Right renal cortex interstitium (tissue), 3 donors: ENCODE results near the gene PRKAR1B. TPM values are rescaled to one million over a fixed set of nuclear protein-coding genes. Genes with fewer than 3 reads are reported as not detected.
"Not testable (repeated sequence)": the region's sequence is repeated elsewhere in the genome, so short reads cannot be mapped to it uniquely, and the experiment has no call there.

Experiments used
- DNase-seq, 3 donors: peaks; one replicate each; pipeline ENCODE4 v3.0.0-alpha.2; 2013; ENCODE audit warnings: low read depth in 3 of 3, low spot score in 2 of 3
- polyA plus RNA-seq, 3 donors: library from polyadenylated mRNA; unstranded; fragments of 120-200 nt; gene quantifications; one replicate each; pipeline ENCODE4 v1.2.1, GENCODE V29; 2013; ENCODE audit not compliant: insufficient read length in 3 of 3

The PRKAR1B gene
- polyA plus RNA-seq, 3 donors: 34.9 to 40.7 (median 38.4) TPM

- DNase-seq: no peak
These were observed 163.4 kb downstream of the PRKAR1B start for GRCh38 chr7:563629-564170.

DNA sequence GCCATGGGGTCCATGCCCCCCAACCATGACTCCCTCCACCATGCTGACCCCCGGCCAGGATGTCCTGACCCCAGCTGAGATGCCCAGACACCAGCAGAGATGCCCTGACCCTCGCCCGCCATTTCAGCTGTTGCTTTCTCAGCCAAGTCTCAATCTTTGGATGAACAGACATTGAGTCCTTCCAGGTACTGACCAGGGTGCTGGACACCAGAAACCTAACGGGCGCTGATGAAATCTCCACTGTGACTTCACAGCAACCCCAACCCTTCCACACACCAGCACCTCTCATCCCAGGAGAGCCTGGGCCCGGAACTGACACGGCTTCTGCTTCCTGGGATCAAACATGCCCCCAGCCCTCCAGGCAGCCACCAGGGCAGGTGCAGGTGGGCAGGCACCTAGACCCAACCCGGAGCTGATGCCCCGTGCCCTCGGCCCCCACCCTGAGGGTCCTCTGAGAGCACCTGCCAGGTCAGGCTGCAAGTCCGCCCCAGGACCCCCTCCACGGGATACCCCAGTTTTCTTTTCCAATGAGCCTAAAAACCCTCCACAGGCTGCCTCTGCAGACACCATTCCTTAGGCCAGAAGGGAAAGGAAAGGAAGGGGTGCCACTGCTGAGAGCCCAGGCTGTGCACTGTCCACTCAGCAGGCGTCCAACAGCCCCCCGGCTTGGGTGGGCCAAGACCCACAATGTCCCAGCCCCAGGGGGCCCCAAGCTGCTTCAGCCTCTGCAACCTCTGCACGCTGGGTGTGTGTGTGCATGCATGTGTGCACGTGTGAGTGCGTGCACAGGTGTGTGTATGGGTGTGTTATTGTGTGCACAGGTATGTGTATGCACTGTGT, 164.1 kb downstream of the PRKAR1B start:
- no peak for DNase-seq

DNA sequence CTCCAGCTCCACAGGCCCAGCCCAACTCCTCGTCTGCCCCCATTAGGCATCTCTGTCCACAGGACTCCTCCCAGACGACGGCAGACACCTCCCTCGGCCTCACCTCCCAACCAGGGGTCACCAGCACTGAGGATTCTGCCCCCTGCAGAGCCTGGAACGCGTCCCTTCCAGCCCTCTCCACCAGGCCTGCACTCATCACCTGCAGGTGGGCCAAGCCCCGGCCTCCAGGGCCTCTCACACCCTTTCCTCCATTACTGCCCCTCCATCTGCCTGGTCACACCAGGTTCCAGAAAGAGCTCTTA, 164.8 kb downstream of the PRKAR1B start:
- DNase-seq: no peak

GRCh38 chr7:561631-562373, 165.3 kb downstream of the PRKAR1B start:
- DNase-seq: no peak

DNA sequence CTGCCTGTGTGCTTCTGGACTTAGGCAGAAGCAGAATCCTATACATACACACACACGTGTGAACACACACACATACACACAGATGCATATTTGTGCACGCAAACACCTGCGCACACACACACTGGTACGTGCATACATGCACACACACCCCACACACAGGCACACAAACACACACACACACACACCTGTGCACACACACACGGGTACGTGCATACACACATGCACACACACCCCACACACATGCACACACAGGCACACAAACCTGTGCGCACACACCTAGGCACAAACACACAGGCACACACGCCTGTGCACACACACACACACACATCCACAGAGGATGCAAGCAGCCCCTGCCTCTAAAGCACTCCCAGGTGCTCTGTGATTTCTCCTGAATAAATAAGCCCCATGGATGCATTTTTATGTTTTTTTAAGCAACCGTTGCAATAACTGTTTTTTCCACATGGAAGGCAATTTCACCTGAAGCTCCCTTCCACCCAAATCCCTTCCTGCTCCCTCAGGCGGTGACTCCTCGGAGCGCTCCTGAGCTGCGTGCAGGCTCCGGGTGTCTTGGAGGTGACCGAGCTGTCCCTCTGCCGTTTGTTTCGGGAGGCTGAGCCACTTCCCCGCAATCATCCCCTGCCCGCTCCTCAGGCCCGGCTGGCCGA, 166.0 kb downstream of the PRKAR1B start:
- DNase-seq: no peak

- no peak for DNase-seq
These were observed 167.7 kb downstream of the PRKAR1B start for GRCh38 chr7:559396-559705.

- DNase-seq: no peak
These were observed 169.6 kb downstream of the PRKAR1B start for GRCh38 chr7:557558-557881.

DNA sequence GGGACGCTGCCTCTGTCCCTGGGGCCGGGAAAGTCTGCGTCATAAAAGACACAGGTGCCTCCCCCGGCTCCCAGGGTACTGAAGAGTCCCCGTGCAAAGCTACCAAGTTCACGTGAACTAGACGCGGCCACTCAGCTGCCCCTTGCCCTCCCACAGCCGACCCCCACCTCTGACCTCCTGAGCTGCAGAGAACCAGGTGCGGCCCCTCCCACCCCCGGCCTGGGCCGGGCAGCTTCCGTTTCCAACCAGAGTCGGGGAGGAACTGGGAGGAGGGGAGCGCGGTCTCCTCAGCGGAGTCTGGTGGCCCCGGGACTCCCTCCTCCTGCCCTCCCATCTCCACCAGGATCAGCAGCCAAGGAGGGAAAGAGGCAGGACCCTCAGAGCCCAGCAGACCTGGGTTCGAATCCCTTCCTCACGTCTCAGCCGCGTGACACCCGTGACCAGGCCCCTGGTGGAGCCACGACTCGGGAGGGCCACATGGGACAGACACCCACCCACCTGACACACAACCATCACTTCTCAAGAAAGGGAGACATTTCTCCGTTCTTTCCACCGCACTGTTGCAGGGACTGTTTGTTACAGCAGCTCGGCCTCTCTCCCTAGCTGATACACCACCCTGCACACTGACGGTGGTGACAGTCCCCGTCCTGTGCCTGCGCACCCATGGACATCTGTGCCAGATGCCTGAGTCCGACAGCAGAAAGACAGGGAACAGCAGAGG, 170.1 kb downstream of the PRKAR1B start:
- DNase-seq: no peak

GRCh38 chr7:556291-556826, 170.7 kb downstream of the PRKAR1B start:
- DNase-seq: no peak

- no peak for DNase-seq
These were observed 171.4 kb downstream of the PRKAR1B start for GRCh38 chr7:555551-556160.

DNA sequence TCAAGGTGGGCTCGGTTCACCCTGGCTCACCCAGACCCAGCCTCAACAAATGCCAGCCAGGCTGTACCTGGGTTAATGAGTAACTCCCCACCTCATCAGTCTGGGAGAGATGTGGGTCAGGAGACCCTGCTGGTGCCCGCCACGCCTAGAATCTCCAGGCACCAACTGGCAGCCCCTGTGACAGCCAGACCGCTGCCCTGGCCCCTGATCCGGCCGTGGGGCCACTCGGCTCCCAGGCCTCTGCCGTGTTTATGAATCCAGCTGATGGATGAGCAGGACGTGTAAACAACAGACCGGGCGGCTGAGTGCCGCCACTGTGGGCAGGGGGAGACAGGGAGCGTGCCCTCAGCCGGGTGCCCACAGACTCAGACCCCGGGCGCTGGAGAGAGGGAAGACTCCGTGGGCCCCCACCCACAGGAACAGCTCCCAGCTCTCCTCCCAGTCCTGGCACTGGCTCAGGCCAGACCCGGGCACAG, 173.4 kb downstream of the PRKAR1B start:
- DNase-seq: no peak

DNA sequence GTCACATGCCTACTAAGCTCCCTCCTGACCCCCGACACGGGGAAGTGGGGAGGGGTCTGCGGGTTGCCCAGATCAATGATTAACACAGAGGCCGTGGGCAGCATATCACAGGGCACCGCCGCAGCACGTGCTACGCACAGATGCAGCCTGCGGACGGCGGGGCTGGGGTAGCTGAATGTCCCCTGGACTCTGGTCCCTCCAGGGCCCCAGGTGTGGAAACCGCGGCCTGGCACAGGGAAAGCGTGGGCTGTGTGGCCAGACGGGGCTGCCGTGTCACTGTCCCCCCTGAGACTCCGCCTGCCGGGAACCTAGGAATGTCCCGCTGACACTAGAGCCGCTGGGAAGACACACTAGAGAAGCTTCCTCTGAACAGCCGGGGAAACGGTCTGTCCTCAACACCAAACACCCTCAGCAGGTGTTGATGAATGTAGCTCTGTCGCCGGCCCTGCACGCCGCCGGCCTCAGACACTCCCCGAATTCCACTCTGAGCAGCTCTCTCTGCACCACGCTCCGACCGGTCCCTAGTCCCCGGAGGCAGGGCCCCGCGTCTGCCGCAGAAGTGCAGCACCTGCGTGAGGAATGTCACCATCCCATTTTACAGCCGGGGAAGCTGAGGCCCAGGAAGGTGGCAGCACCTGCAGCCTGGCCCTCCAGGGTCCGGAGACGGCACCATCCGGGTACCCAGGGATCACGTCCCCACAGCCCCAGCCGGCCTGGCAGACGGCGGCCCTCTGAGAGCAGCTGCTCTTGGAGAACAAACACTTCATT, 174.0 kb downstream of the PRKAR1B start:
- DNase-seq: no peak

- DNase-seq: not testable (repeated sequence)
These were observed 174.8 kb downstream of the PRKAR1B start for GRCh38 chr7:552151-552867.

- not testable (repeated sequence) for DNase-seq
These were observed 175.5 kb downstream of the PRKAR1B start for GRCh38 chr7:551615-551970.

DNA sequence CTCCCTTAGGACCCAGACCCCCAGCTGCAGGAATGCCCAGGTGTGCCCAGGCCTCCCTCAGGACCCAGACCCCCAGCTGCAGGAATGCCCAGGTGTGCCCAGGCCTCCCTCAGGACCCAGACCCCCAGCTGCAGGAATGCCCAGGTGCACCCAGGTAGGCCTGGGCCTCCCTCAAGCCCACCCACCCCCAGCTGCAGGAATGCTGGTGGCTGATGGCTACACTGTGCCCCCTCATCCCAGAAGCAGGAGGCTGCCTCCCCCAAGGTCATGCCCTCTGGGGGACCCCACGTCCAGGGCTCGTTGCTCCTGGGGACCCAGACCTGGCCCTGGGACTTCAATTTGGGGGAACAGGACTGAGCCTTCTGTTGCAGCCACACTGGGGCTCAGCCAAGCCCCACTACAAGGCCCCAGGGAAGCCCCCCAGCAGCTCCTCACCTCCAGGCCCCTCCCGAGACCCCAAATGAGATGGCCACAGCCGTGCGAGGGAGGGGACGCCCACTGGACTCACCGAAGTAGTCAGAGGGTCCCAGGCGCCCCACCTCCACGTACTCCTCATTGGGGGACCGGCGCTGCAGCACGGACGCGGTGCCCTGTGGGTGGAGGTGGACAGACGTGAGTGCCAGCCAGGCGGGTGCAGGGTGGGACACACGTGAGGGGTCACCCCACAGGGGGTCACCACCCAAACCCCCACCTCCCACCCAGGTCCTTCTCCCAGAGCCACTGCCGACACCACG, 176.0 kb downstream of the PRKAR1B start:
- DNase-seq: no peak

GRCh38 chr7:549891-550625, 177.0 kb downstream of the PRKAR1B start:
- no peak for DNase-seq

GRCh38 chr7:549066-549890, 177.8 kb downstream of the PRKAR1B start:
- no peak for DNase-seq
